Suprapubic skin (tissue), 4 donors: Measurements from ENCODE around the gene EMSY. TPM values are rescaled to one million over a fixed set of nuclear protein-coding genes. Genes with fewer than 3 reads are reported as not detected.

Experiments used
- DNase-seq, 2 donors: peaks; one replicate each; pipeline ENCODE4 v3.0.0-alpha.2; 2019; ENCODE audit warnings: low spot score in 2 of 2
- H3K27ac ChIP-seq: fragments of 200-600 bp; sonication (generic); one replicate; pipeline ENCODE4 v1.5.1; 2019
- H3K27me3 ChIP-seq: fragments of 200-600 bp; sonication (generic); one replicate; pipeline ENCODE4 v1.5.1; 2019
- H3K36me3 ChIP-seq: fragments of 200-600 bp; sonication (generic); one replicate; pipeline ENCODE4 v1.5.1; 2019
- H3K4me1 ChIP-seq: fragments of 200-600 bp; sonication (generic); one replicate; pipeline ENCODE4 v1.5.1; 2019
- H3K4me3 ChIP-seq: fragments of 200-600 bp; sonication (generic); one replicate; pipeline ENCODE4 v1.5.1; 2019; ENCODE audit warnings: mild to moderate bottlenecking
- H3K9me3 ChIP-seq: fragments of 200-600 bp; sonication (generic); one replicate; pipeline ENCODE4 v1.5.1; 2019
- EP300 ChIP-seq: sonication (generic); formaldehyde crosslinking; IDR thresholded peaks from one replicate; pipeline ENCODE4 v1.6.1; 2017; ENCODE audit warnings: antibody characterized with exemption
- POLR2A ChIP-seq, 2 donors: fragments of 450-650 bp; IDR thresholded peaks; one replicate each; pipeline ENCODE4 v1.6.1; 2017; ENCODE audit warnings: antibody characterized with exemption in 2 of 2, mild to moderate bottlenecking in 2 of 2, moderate library complexity in 2 of 2
- POLR2AphosphoS5 ChIP-seq, 3 donors: sonication (generic); formaldehyde crosslinking; IDR thresholded peaks; one replicate each; pipeline ENCODE4 v1.6.1; 2017; ENCODE audit warnings: antibody characterized with exemption in 3 of 3
- WGBS: methylation state at CpG from one replicate; pipeline ENCODE4 v1.1.5; 2018; 5-methylcytosine and 5-hydroxymethylcytosine counted together
- total RNA-seq, 4 donors: library from RNA; depleted of rRNA; stranded (reverse); fragments of >200 nt; gene quantifications; one replicate each; pipeline ENCODE4 v1.1.0, GENCODE V29; 2016
- TF ChIP-seq, protein P1 (sequence below), 2 donors: fragments of 200-600 bp in 1 of 2; fragments of 450-650 bp in 1 of 2; sonication (generic) in 1 of 2; IDR thresholded peaks; one replicate each; pipeline ENCODE4 v1.5.1; 2016 to 2019; ENCODE audit warnings: antibody characterized with exemption in 2 of 2, mild to moderate bottlenecking in 1 of 2, moderate library complexity in 1 of 2

Gene EMSY
- total RNA-seq, 4 donors from 2014 or later, result 32.2 to 36.8 (median 33.2) TPM

DNA sequence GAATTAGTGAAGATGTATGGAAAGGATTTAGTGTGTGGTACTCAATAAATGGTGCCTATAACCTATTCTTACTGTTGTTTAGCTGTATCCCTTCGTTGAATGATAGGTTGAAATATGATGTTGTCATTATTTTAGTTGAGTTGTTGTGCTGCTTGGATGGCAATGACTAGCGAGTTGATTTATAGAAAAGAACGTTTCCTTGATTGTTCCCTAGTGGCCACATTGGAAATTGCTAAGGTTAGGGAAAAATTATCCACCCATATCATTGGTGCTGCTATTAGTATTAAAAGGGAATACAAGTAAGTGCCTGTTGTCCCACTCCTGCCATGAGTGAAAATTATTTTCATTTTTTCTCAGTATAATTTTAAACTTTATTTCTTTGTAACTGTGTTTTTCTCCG is 14.5 kb downstream of the EMSY start:
- Histone ChIP-seq H3K9me3 (no peaks in the 10 kb centered on the region), H3K36me3 (peaks cover 27% of the 10 kb centered on the region), H3K27me3 (no peaks in the 10 kb centered on the region), H3K27ac (no peak overlapping the region), H3K4me1 (no peaks in the 10 kb centered on the region), H3K4me3 (no peak overlapping the region)
- 69% methylated on average over 4 of the region's 4 CpGs for WGBS
- no peak for DNase-seq
- TF ChIP-seq, protein P1, sequence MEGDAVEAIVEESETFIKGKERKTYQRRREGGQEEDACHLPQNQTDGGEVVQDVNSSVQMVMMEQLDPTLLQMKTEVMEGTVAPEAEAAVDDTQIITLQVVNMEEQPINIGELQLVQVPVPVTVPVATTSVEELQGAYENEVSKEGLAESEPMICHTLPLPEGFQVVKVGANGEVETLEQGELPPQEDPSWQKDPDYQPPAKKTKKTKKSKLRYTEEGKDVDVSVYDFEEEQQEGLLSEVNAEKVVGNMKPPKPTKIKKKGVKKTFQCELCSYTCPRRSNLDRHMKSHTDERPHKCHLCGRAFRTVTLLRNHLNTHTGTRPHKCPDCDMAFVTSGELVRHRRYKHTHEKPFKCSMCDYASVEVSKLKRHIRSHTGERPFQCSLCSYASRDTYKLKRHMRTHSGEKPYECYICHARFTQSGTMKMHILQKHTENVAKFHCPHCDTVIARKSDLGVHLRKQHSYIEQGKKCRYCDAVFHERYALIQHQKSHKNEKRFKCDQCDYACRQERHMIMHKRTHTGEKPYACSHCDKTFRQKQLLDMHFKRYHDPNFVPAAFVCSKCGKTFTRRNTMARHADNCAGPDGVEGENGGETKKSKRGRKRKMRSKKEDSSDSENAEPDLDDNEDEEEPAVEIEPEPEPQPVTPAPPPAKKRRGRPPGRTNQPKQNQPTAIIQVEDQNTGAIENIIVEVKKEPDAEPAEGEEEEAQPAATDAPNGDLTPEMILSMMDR (IDR thresholded peaks at IDR 0.05), result peak in 1 of 2 donors; percentile 45
- TF ChIP-seq POLR2A (IDR thresholded peaks at IDR 0.05) (no peak), POLR2AphosphoS5 (IDR thresholded peaks at IDR 0.05) (no peak)

DNA sequence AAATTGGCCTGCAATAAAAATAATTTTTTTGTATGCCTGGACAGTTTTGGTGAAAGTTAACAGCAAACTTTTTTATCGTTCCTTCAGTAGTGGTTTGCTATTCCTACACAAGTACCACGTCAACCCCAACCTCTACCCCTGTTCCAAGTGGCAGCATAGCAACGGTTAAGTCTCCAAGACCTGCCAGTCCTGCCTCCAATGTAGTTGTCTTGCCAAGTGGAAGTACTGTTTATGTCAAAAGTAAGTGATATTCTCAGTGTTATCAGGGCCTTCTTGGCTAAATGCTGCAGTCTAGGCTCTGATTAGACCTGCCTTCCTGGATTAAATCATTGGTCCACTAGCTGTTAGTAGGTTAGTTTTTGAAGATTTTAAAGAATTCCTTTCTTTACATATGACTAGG is 15.0 kb downstream of the EMSY start:
- Histone ChIP-seq H3K4me3 (no peak overlapping the region), H3K27ac (no peak overlapping the region), H3K36me3 (peaks cover 24% of the 10 kb centered on the region), H3K4me1 (no peaks in the 10 kb centered on the region), H3K9me3 (no peaks in the 10 kb centered on the region), H3K27me3 (no peaks in the 10 kb centered on the region)
- no peak for TF ChIP-seq POLR2A (IDR thresholded peaks at IDR 0.05)
- TF ChIP-seq, protein P1 (IDR thresholded peaks at IDR 0.05), result no peak
- DNase-seq, result no peak
- WGBS, result 91% methylated on average over 3 of the region's 3 CpGs

DNA sequence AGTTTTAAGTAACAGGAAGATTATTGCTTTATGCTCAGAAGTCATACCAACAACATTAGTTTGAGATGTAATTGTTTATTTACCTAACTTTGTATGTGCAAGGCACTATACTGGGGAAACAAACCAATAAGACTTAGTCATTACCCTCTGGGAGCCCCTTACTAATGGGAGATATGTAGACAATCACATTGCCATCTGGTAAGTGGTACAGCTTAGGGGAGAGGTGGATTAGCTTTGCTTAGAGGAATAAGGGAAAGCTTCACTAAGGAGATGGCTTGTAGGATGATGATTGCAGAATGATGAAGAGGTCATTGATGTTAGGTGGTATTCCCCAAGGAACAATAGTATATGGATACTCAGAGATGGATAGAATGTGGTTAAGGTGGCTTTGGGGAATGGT is 17.5 kb downstream of the EMSY start:
- H3K4me1 ChIP-seq, result no peaks in the 10 kb centered on the region
- H3K36me3 ChIP-seq, result peaks cover 32% of the 10 kb centered on the region
- TF ChIP-seq POLR2AphosphoS5 (IDR thresholded peaks at IDR 0.05) (no peak), EP300 (no peak), POLR2A (IDR thresholded peaks at IDR 0.05) (no peak)
- TF ChIP-seq, protein P1 (IDR thresholded peaks at IDR 0.05), result no peak
- DNase-seq, result no peak
- H3K4me3 ChIP-seq, result no peak overlapping the region
- no peak overlapping the region for H3K27ac ChIP-seq
- H3K27me3 ChIP-seq, result no peaks in the 10 kb centered on the region
- H3K9me3 ChIP-seq, result no peaks in the 10 kb centered on the region

DNA sequence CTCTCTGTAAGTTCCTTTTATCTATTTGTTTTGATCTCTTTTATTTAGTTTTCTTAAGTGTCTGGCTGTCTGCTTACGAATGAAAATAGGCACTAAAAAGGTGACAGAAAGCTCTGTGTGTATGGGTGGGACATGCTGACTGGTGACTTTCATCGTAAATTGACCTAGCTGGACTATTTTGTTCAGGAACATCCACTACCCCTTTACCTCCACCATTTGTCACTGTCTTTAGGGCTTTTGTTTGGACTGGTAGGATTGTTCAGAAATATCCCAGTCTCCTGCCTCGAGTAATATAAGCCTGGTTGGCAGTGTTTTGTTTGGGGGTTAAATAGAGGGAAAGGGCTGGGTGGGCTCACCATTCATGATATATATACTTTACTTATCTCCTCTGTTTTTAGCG is 20.9 kb downstream of the EMSY start:
- H3K36me3 ChIP-seq, result peaks cover 36% of the 10 kb centered on the region

DNA sequence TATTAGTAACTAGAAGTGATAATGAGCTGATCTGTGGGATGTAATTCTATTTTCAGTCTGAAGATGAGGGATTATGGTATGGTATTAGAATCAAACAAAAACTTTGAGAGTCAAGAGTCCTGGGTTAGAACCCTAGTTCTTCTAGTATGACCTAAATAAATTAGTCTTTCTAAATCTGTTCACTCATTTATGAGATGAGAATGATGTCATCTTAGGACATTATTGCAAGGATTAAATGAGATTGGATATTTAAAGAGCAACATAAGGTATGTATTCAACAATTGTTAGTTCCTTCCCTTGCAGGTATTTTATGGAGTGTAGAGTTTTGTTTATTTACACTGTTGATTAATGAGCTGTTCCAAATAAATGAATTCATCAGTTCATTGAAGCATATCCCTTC is 21.8 kb downstream of the EMSY start:
- no peak overlapping the region for H3K4me3 ChIP-seq
- TF ChIP-seq POLR2AphosphoS5 (IDR thresholded peaks at IDR 0.05), result no peak
- no peak for TF ChIP-seq EP300
- TF ChIP-seq POLR2A (IDR thresholded peaks at IDR 0.05), result no peak
- TF ChIP-seq, protein P1 (IDR thresholded peaks at IDR 0.05), result no peak
- no peaks in the 10 kb centered on the region for H3K9me3 ChIP-seq
- H3K36me3 ChIP-seq, result peaks cover 36% of the 10 kb centered on the region
- no peak for DNase-seq
- H3K4me1 ChIP-seq, result no peaks in the 10 kb centered on the region
- H3K27ac ChIP-seq, result no peak overlapping the region
- no peaks in the 10 kb centered on the region for H3K27me3 ChIP-seq

More for the DNA sequence above, 20.9 kb downstream of the EMSY start:
- no peak for DNase-seq
- Histone ChIP-seq H3K27ac (no peak overlapping the region), H3K9me3 (no peaks in the 10 kb centered on the region), H3K4me1 (no peaks in the 10 kb centered on the region), H3K4me3 (no peak overlapping the region), H3K27me3 (no peaks in the 10 kb centered on the region)
- WGBS, result 86% methylated on average over 4 of the region's 4 CpGs
- no peak for TF ChIP-seq POLR2A (IDR thresholded peaks at IDR 0.05)
- TF ChIP-seq POLR2AphosphoS5 (IDR thresholded peaks at IDR 0.05), result no peak
- TF ChIP-seq, protein P1 (IDR thresholded peaks at IDR 0.05), result no peak
- TF ChIP-seq EP300, result no peak
